Measurements from ENCODE around the gene KDM8.

DNA sequence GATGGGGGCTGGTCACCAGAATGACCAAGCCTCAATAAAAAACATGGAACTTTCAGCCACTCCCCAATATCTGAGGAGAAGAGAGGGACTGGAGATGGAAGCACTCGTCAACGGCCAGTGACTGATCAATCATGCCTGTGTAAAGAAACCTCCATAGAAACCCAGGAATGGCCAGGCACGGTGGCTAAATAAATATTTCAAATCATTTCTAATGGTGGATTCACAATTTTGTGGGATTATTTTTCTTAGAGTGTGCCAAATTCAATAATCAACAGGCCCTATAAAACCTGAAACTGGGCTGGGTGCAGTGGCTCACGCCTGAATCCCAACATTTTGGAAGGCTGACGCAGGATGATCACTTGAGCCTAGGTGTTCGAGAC is 48.9 kb downstream of the KDM8 start:
- TF ChIP-seq, protein P1, sequence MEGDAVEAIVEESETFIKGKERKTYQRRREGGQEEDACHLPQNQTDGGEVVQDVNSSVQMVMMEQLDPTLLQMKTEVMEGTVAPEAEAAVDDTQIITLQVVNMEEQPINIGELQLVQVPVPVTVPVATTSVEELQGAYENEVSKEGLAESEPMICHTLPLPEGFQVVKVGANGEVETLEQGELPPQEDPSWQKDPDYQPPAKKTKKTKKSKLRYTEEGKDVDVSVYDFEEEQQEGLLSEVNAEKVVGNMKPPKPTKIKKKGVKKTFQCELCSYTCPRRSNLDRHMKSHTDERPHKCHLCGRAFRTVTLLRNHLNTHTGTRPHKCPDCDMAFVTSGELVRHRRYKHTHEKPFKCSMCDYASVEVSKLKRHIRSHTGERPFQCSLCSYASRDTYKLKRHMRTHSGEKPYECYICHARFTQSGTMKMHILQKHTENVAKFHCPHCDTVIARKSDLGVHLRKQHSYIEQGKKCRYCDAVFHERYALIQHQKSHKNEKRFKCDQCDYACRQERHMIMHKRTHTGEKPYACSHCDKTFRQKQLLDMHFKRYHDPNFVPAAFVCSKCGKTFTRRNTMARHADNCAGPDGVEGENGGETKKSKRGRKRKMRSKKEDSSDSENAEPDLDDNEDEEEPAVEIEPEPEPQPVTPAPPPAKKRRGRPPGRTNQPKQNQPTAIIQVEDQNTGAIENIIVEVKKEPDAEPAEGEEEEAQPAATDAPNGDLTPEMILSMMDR (IDR thresholded peaks at IDR 0.05): no peak
- TF ChIP-seq EP300 (IDR thresholded peaks at IDR 0.05) (no peak), POLR2A (IDR thresholded peaks at IDR 0.05) (no peak), POLR2AphosphoS5 (IDR thresholded peaks at IDR 0.05) (no peak)

Data from gastroesophageal sphincter (tissue), 3 donors.